ENCODE data around the gene GZMA.
"Not testable (repeated sequence)": the region's sequence is repeated elsewhere in the genome, so short reads cannot be mapped to it uniquely, and the experiment has no call there.

GZMA gene

DNA sequence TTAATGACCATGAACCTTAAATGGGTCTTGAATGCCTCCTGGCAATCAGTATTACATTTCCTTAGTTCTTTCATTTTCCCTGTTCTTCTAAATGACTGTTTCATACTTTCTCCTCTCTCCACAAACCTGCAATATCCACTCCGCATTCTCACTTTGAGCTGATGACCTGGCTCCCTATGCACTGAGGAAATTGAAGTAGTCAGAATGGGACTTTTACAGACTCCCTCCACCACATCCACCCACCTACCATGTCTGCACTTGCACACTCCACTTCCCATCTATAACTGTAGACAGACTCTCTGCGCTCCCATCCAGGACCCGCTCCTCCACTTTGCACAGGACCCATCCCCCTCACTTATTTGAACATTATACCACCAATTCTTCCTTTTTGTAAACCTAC, 36.2 kb upstream of the GZMA start:
- TF ChIP-seq, protein P1, sequence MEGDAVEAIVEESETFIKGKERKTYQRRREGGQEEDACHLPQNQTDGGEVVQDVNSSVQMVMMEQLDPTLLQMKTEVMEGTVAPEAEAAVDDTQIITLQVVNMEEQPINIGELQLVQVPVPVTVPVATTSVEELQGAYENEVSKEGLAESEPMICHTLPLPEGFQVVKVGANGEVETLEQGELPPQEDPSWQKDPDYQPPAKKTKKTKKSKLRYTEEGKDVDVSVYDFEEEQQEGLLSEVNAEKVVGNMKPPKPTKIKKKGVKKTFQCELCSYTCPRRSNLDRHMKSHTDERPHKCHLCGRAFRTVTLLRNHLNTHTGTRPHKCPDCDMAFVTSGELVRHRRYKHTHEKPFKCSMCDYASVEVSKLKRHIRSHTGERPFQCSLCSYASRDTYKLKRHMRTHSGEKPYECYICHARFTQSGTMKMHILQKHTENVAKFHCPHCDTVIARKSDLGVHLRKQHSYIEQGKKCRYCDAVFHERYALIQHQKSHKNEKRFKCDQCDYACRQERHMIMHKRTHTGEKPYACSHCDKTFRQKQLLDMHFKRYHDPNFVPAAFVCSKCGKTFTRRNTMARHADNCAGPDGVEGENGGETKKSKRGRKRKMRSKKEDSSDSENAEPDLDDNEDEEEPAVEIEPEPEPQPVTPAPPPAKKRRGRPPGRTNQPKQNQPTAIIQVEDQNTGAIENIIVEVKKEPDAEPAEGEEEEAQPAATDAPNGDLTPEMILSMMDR (IDR thresholded peaks at IDR 0.05; ENCODE audit: low read depth, low read length) = no peak
- Histone ChIP-seq H3K27me3 (no peaks in the 10 kb centered on the region), H3K9me3 (no peaks in the 10 kb centered on the region), H3K4me1 (no peaks in the 10 kb centered on the region), H3K4me3 (ENCODE audit: low read depth, low read length) (no peak overlapping the region), H3K36me3 (no peaks in the 10 kb centered on the region)
- DNase-seq = no peak

- 0 out of 2 replicates have a peak, but pooled peaks cover 2% of the 10 kb centered on the region for H3K27me3 ChIP-seq
- TF ChIP-seq, protein P1 (IDR thresholded peaks at IDR 0.05; ENCODE audit: low read depth, low read length) = no peak
- H3K36me3 ChIP-seq = no peaks in the 10 kb centered on the region
- no peak for DNase-seq
- no peaks in the 10 kb centered on the region for H3K4me1 ChIP-seq
- no peaks in the 10 kb centered on the region for H3K9me3 ChIP-seq
- H3K4me3 ChIP-seq (ENCODE audit: low read depth, low read length) = no peak overlapping the region
Measured at GRCh38 chr5:55070968-55071367, 31.5 kb upstream of the GZMA start.

- no peaks in the 10 kb centered on the region for H3K36me3 ChIP-seq
- H3K27me3 ChIP-seq = 0 out of 2 replicates have a peak, but pooled peaks cover 2% of the 10 kb centered on the region
- TF ChIP-seq, protein P1 (IDR thresholded peaks at IDR 0.05; ENCODE audit: low read depth, low read length) = no peak
- H3K9me3 ChIP-seq = no peaks in the 10 kb centered on the region
- no peaks in the 10 kb centered on the region for H3K4me1 ChIP-seq
- DNase-seq = no peak
- no peak overlapping the region for H3K4me3 ChIP-seq (ENCODE audit: low read depth, low read length)
Measured at GRCh38 chr5:55071413-55071812, 31.0 kb upstream of the GZMA start.

DNA sequence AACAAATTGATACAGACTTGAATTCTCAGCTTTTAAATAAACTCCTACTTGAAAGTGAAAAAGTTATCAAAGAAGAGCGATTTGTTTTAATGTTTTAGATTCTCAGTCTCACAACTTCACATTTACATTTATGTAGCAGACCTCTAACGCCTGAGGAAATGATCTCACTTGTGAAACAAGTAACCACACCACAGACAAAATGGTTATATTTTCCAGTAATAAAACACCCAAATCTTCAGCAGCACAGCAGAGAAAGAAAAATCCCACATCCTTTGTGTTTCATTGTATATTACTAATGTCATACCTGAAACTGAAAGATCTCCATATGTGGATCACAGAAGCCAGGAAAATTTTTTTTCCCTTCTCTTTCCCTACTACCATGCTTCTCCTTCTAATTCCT, 29.8 kb upstream of the GZMA start:
- TF ChIP-seq, protein P1 (IDR thresholded peaks at IDR 0.05; ENCODE audit: low read depth, low read length) = no peak
- H3K9me3 ChIP-seq = no peaks in the 10 kb centered on the region
- no peak overlapping the region for H3K4me3 ChIP-seq (ENCODE audit: low read depth, low read length)
- no peaks in the 10 kb centered on the region for H3K4me1 ChIP-seq
- DNase-seq = no peak
- 0 out of 2 replicates have a peak, but pooled peaks cover 2% of the 10 kb centered on the region for H3K27me3 ChIP-seq
- H3K36me3 ChIP-seq = no peaks in the 10 kb centered on the region

DNA sequence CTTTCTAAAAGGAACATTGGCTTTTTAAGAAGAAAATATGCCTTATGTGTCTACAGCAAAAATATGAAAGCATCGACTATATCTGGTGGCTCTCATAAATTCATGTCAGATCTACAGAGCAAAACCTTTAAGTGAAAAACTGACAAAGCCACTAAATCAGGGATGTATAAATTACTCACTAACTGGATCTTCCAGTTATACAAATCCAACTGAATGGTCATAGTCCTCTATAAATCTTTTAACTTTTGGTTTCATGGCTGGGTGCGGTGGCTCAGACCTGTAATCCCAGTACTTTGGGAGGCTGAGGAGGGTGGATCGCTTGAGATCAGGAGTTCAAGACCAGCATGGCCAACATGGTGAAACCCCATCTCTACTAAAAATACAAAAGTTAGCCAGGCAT, 29.2 kb upstream of the GZMA start:
- no peak for DNase-seq
- TF ChIP-seq, protein P1 (IDR thresholded peaks at IDR 0.05; ENCODE audit: low read depth, low read length) = no peak
- no peak overlapping the region for H3K4me3 ChIP-seq (ENCODE audit: low read depth, low read length)
- H3K36me3 ChIP-seq = no peaks in the 10 kb centered on the region
- no peaks in the 10 kb centered on the region for H3K9me3 ChIP-seq
- 0 out of 2 replicates have a peak, but pooled peaks cover 2% of the 10 kb centered on the region for H3K27me3 ChIP-seq
- no peaks in the 10 kb centered on the region for H3K4me1 ChIP-seq

GRCh38 chr5:55081541-55081940, 20.9 kb upstream of the GZMA start:
- DNase-seq = no peak
- Histone ChIP-seq H3K4me3 (ENCODE audit: low read depth, low read length) (no peak overlapping the region), H3K36me3 (no peaks in the 10 kb centered on the region), H3K27me3 (no peaks in the 10 kb centered on the region), H3K4me1 (no peaks in the 10 kb centered on the region), H3K9me3 (no peaks in the 10 kb centered on the region)
- TF ChIP-seq, protein P1 (IDR thresholded peaks at IDR 0.05; ENCODE audit: low read depth, low read length) = no peak

DNA sequence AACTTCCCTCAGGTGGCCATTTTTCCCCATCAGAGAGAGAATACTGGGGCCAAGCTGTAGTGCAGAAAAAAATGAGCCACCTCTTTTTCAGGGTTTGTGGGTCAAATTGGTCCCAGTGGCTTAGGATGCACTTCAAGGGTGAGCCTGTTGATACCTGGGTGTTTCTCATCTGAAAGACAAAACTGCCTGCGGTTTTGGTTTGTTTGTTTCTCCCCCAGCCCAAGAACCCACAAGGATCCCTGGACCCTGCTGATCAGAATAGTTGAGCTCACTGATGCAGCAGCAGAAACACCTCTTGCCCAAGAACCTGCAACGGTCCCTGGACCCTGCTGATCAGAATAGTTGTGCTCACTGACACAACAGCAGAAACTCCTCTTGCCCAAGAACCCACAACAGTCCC, 13.1 kb upstream of the GZMA start:
- not testable (repeated sequence) for H3K27me3 ChIP-seq; H3K4me1 ChIP-seq; H3K4me3 ChIP-seq (ENCODE audit: low read depth, low read length); H3K9me3 ChIP-seq; H3K36me3 ChIP-seq; DNase-seq

DNA sequence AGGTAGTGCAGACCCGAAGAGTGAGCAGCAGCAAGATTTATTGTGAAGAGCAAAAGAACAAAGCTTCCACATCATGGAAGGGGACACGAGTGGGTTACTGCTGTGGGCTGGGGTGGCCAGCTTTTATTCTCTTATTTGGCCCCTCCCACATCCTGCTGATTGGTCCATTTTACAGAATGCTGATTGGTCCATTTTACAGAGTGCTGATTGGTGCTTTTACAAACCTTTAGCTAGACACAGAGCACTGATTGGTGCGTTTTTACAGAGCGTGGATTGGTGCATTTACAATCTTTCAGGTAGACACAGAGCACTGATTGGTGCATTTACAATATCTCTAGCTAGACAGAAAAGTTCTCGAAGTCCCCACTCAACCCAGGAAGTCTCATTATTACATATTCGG, 11.4 kb upstream of the GZMA start:
- not testable (repeated sequence) for H3K4me1 ChIP-seq; DNase-seq; H3K9me3 ChIP-seq; H3K27me3 ChIP-seq; H3K36me3 ChIP-seq; H3K4me3 ChIP-seq (ENCODE audit: low read depth, low read length)

All from BE2C (cell line).